HepG2 (cell line): ENCODE measurements around the gene SRSF3.
"Not testable (repeated sequence)": the region's sequence is repeated elsewhere in the genome, so short reads cannot be mapped to it uniquely, and the experiment has no call there.

Experiments
- GATAD2A ChIP-seq: IDR thresholded peaks from 2 replicates; pipeline ENCODE4 v1.6.1; 2016
- HDAC6 ChIP-seq: fragments of 200-600 bp; sonication (generic); IDR thresholded peaks from 2 replicates; pipeline ENCODE4 v1.7.0; 2017; ENCODE audit warnings: mild to moderate bottlenecking, antibody characterized with exemption, low read length, low read depth
- KDM5A ChIP-seq: fragments of 200-600 bp; sonication (generic); IDR thresholded peaks from 2 replicates; pipeline ENCODE4 v1.7.0; 2018; ENCODE audit warnings: antibody characterized with exemption, mild to moderate bottlenecking, low read length, borderline replicate concordance
- MTA3 ChIP-seq: sonication (generic); formaldehyde crosslinking; IDR thresholded peaks from 2 replicates; pipeline ENCODE4 v1.4.0; 2020; ENCODE audit warnings: missing genetic modification reagents
- NCOA2 ChIP-seq: sonication (generic); formaldehyde crosslinking; IDR thresholded peaks from 2 replicates; pipeline ENCODE4 v1.8.0; 2022; ENCODE audit warnings: inconsistent platforms
- NFE2 ChIP-seq: sonication (generic); formaldehyde crosslinking; IDR thresholded peaks from 2 replicates; pipeline ENCODE4 v1.4.0; 2020; ENCODE audit warnings: missing genetic modification reagents

- not testable (repeated sequence) for TF ChIP-seq HDAC6; KDM5A; MTA3 (CRISPR knock-in tag); NFE2 (CRISPR knock-in tag); NCOA2; GATAD2A
Observed at GRCh38 chr6:36572353-36573311, 21.5 kb upstream of the SRSF3 start.
